Liver (tissue), 3 donors: ENCODE measurements around the gene CDH7.

Experiments used
- CTCF ChIP-seq: fragments of 150-350 bp; IDR thresholded peaks from 2 replicates; pipeline ENCODE4 v1.5.1; 2017; ENCODE audit warnings: improper control_type of control experiment, low read depth, low read length; ENCODE audit not compliant: missing input control
- FOXA1 ChIP-seq: IDR thresholded peaks from 2 replicates; pipeline ENCODE4 v1.6.1; 2016; ENCODE audit warnings: antibody characterized with exemption
- JUND ChIP-seq, 2 donors: IDR thresholded peaks; 2 replicates each; pipeline ENCODE4 v1.6.1; 2016; ENCODE audit warnings: antibody characterized with exemption in 2 of 2
- RXRA ChIP-seq, 2 donors: IDR thresholded peaks; 2 replicates each; pipeline ENCODE4 v1.6.1; 2017 to 2018; ENCODE audit warnings: antibody characterized with exemption in 2 of 2, mild to moderate bottlenecking in 1 of 2
- TAF1 ChIP-seq: conservative IDR thresholded peaks from 2 replicates; pipeline ENCODE4 v1.6.1; 2016; ENCODE audit warnings: antibody characterized with exemption, mild to moderate bottlenecking
- YY1 ChIP-seq: IDR thresholded peaks from 2 replicates; pipeline ENCODE4 v1.6.1; 2016; ENCODE audit warnings: antibody characterized with exemption, mild to moderate bottlenecking
- TF ChIP-seq, protein P1 (sequence below): IDR thresholded peaks from 2 replicates; pipeline ENCODE4 v1.6.1; 2016; ENCODE audit warnings: antibody characterized with exemption, mild to moderate bottlenecking
- TF ChIP-seq, protein P2 (sequence below): IDR thresholded peaks from 2 replicates; pipeline ENCODE4 v1.6.1; 2016; ENCODE audit warnings: antibody characterized with exemption
- donor health status: healthy.
- donor health status: healthy.

DNA sequence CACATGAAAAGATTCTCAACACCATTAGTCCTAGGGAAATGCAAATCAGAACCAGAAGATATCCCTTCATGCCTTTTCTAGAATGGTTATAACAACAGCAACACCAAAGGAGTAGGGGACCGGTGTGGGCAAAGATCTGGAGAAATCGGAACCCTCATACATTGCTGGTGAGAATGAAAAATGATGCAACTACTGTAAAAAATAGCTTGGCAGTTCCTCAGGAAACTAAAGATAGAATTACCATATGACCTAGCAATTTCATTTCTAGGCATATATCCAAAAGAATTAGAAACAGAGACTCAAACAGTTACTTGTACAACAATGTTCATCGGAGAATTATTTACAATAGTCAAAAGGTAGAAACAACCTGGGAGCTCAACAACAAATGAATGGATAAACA is 29.2 kb upstream of the CDH7 start:
- no peak for TF ChIP-seq CTCF
- TF ChIP-seq, protein P1, sequence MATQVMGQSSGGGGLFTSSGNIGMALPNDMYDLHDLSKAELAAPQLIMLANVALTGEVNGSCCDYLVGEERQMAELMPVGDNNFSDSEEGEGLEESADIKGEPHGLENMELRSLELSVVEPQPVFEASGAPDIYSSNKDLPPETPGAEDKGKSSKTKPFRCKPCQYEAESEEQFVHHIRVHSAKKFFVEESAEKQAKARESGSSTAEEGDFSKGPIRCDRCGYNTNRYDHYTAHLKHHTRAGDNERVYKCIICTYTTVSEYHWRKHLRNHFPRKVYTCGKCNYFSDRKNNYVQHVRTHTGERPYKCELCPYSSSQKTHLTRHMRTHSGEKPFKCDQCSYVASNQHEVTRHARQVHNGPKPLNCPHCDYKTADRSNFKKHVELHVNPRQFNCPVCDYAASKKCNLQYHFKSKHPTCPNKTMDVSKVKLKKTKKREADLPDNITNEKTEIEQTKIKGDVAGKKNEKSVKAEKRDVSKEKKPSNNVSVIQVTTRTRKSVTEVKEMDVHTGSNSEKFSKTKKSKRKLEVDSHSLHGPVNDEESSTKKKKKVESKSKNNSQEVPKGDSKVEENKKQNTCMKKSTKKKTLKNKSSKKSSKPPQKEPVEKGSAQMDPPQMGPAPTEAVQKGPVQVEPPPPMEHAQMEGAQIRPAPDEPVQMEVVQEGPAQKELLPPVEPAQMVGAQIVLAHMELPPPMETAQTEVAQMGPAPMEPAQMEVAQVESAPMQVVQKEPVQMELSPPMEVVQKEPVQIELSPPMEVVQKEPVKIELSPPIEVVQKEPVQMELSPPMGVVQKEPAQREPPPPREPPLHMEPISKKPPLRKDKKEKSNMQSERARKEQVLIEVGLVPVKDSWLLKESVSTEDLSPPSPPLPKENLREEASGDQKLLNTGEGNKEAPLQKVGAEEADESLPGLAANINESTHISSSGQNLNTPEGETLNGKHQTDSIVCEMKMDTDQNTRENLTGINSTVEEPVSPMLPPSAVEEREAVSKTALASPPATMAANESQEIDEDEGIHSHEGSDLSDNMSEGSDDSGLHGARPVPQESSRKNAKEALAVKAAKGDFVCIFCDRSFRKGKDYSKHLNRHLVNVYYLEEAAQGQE: no peak
- no peak for TF ChIP-seq YY1
- TF ChIP-seq RXRA (IDR thresholded peaks at IDR 0.05): no peak
- TF ChIP-seq TAF1: no peak
- TF ChIP-seq, protein P2, sequence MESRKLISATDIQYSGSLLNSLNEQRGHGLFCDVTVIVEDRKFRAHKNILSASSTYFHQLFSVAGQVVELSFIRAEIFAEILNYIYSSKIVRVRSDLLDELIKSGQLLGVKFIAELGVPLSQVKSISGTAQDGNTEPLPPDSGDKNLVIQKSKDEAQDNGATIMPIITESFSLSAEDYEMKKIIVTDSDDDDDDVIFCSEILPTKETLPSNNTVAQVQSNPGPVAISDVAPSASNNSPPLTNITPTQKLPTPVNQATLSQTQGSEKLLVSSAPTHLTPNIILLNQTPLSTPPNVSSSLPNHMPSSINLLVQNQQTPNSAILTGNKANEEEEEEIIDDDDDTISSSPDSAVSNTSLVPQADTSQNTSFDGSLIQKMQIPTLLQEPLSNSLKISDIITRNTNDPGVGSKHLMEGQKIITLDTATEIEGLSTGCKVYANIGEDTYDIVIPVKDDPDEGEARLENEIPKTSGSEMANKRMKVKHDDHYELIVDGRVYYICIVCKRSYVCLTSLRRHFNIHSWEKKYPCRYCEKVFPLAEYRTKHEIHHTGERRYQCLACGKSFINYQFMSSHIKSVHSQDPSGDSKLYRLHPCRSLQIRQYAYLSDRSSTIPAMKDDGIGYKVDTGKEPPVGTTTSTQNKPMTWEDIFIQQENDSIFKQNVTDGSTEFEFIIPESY: no peak
- no peak for TF ChIP-seq JUND (IDR thresholded peaks at IDR 0.05)
- no peak for TF ChIP-seq FOXA1
